ENCODE results near the gene CCDC40. TPM values are rescaled to one million over a fixed set of nuclear protein-coding genes. Genes with fewer than 3 reads are reported as not detected.

The CCDC40 gene
- total RNA-seq, 2 experiments from 2014 or later = not detected

DNA sequence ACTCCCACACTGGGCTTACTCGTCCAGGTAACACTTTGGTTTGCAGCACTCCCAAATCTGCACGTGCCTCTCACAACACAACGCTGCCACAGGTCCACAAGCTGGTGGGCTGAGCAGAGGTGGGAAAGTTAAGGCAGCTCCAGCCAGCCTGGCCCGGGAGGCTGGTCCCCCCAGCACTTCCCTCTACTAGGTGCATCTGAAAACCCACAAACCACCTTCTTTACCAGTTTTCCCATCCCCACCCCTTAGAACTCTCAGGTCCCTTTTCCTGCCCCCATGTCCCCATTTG is 63.5 kb downstream of the CCDC40 start:
- Histone ChIP-seq H3K79me2 (ENCODE audit: insufficient read depth, low read depth, low read length) (no peaks in the 10 kb centered on the region), H3K9me2 (ENCODE audit: insufficient read depth, low read length) (no peaks in the 10 kb centered on the region), H2AFZ (ENCODE audit: low read length) (peak overlapping the region; percentile 98; the same call in 1 of the 2 replicates), H3K4me1 (ENCODE audit: insufficient read depth, low read length, poor library complexity, severe bottlenecking) (peaks cover 22% of the 10 kb centered on the region), H3K4me2 (ENCODE audit: low read length) (peak overlapping the region; percentile 91; the same call in 1 of the 2 replicates), H3K36me3 (ENCODE audit: insufficient read depth, low read length) (no peaks in the 10 kb centered on the region), H4K20me1 (ENCODE audit: insufficient read depth, low read length) (no peaks in the 10 kb centered on the region), H3K27ac (ENCODE audit: low read depth, low read length, poor library complexity, severe bottlenecking) (no peak overlapping the region), H3K9me3 (ENCODE audit: low read length) (no peaks in the 10 kb centered on the region), H3K4me3 (ENCODE audit: low read depth, low read length, poor library complexity, severe bottlenecking) (no peak overlapping the region)
- BruUV-seq (replicated peaks) = no TSS peak
- POLR2A ChIA-PET = no interaction called here
- TF ChIP-seq, protein P1, sequence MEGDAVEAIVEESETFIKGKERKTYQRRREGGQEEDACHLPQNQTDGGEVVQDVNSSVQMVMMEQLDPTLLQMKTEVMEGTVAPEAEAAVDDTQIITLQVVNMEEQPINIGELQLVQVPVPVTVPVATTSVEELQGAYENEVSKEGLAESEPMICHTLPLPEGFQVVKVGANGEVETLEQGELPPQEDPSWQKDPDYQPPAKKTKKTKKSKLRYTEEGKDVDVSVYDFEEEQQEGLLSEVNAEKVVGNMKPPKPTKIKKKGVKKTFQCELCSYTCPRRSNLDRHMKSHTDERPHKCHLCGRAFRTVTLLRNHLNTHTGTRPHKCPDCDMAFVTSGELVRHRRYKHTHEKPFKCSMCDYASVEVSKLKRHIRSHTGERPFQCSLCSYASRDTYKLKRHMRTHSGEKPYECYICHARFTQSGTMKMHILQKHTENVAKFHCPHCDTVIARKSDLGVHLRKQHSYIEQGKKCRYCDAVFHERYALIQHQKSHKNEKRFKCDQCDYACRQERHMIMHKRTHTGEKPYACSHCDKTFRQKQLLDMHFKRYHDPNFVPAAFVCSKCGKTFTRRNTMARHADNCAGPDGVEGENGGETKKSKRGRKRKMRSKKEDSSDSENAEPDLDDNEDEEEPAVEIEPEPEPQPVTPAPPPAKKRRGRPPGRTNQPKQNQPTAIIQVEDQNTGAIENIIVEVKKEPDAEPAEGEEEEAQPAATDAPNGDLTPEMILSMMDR (conservative IDR thresholded peaks at IDR 0.05; ENCODE audit: low read length) = no peak
- TF ChIP-seq EZH2phosphoT487 (IDR thresholded peaks at IDR 0.05; ENCODE audit: borderline replicate concordance, low read depth, low read length) = no peak
- no peak for DNase-seq (ENCODE audit: low spot score)
- CTCF ChIA-PET (ENCODE audit: unreplicated experiment) = no interaction called here
- intact Hi-C loops (cut with micrococcal nuclease; ENCODE audit: unreplicated experiment) = loop anchor here (2.0 to 5.0 kb wide), 2 partner anchors 47 to 153 kb away; partner anchors contain the start of gene EIF4A3

DNA sequence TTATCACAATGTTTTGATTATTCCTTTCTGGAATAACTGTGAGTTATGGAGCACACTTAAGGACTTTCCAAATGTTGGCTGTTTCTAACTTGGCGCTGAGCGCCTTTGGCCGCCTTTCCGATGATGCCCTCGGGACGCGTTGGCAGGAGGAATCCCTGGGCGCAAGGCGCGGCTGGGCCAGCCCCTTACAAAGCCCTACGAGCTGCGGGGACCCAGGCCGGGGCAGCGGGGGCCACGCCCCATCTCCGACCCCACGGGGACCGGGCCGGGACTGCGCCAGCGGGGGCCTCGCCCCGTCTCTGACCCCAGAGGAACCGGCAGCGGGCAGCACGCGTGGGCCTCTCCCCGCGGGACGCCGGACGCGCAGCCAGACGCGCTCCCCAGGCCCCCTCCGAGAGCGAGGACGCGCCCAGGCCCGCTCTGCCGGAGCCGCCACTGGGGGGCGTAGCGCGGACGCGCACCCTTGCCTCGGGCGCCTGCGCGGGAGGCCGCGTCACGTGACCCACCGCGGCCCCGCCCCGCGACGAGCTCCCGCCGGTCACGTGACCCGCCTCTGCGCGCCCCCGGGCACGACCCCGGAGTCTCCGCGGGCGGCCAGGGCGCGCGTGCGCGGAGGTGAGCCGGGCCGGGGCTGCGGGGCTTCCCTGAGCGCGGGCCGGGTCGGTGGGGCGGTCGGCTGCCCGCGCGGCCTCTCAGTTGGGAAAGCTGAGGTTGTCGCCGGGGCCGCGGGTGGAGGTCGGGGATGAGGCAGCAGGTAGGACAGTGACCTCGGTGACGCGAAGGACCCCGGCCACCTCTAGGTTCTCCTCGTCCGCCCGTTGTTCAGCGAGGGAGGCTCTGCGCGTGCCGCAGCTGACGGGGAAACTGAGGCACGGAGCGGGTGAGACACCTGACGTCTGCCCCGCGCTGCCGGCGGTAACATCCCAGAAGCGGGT is 64.8 kb downstream of the CCDC40 start, which contains the start of gene GAA:
Gene GAA (plus strand): TSS at position 571 of the 935 bp plus-strand sequence. CDS start 3,006 bp downstream, outside the sequence.
- CTCF ChIA-PET (ENCODE audit: unreplicated experiment) = interaction anchor here (0.5 to 1.3 kb wide), 5 partner anchors 19 to 342 kb away, joined by 3 to 10 read pairs (median 3); no protein-coding TSS in a partner anchor
- peak within 1 kb of the TSS; percentile 98 for H2AFZ ChIP-seq (ENCODE audit: low read length)
- no peaks in the 10 kb centered on the region for H4K20me1 ChIP-seq (ENCODE audit: insufficient read depth, low read length)
- peak within 1 kb of the TSS; percentile 91 for H3K4me2 ChIP-seq (ENCODE audit: low read length)
- H3K79me2 ChIP-seq (ENCODE audit: insufficient read depth, low read depth, low read length) = no peaks in the 10 kb centered on the region
- no peak for TF ChIP-seq EZH2phosphoT487 (IDR thresholded peaks at IDR 0.05; ENCODE audit: borderline replicate concordance, low read depth, low read length)
- TF ChIP-seq, protein P1 (conservative IDR thresholded peaks at IDR 0.05; ENCODE audit: low read length) = peak; percentile 84
- BruUV-seq (replicated peaks) = no TSS peak
- H3K27ac ChIP-seq (ENCODE audit: low read depth, low read length, poor library complexity, severe bottlenecking) = no peak within 1 kb of the TSS
- intact Hi-C loops (cut with micrococcal nuclease; ENCODE audit: unreplicated experiment) = loop anchor here (2.0 to 5.0 kb wide), 2 partner anchors 46 to 152 kb away; partner anchors contain the start of gene EIF4A3
- peaks cover 22% of the 10 kb centered on the region for H3K4me1 ChIP-seq (ENCODE audit: insufficient read depth, low read length, poor library complexity, severe bottlenecking)
- peak within 1 kb of the TSS; percentile 75 for H3K4me3 ChIP-seq (ENCODE audit: low read depth, low read length, poor library complexity, severe bottlenecking)
- H3K9me2 ChIP-seq (ENCODE audit: insufficient read depth, low read length) = no peaks in the 10 kb centered on the region
- no peaks in the 10 kb centered on the region for H3K9me3 ChIP-seq (ENCODE audit: low read length)
- peak; percentile 97 for DNase-seq (ENCODE audit: low spot score)
- POLR2A ChIA-PET = interaction anchor here (0.6 to 1.3 kb wide), 4 partner anchors 9 to 47 kb away, joined by 3 to 4 read pairs (median 4); no protein-coding TSS in a partner anchor
- no peaks in the 10 kb centered on the region for H3K36me3 ChIP-seq (ENCODE audit: insufficient read depth, low read length)
